T-cell (primary cell): ENCODE results near the gene TMEM190. TPM values are rescaled to one million over a fixed set of nuclear protein-coding genes. Genes with fewer than 3 reads are reported as not detected.
A peak's percentile ranks its signal among the peaks of the same experiment; 100 is the strongest.

Experiments
- ATAC-seq, 4 experiments: fragments of 200-7000 bp in 3 of 4; fragments of 150-1000 bp in 1 of 4; cut with Tn5 transposase; replicated peaks in 1 of 4; 1 replicate in 3 of 4; 2 replicates in 1 of 4; pipeline ENCODE4 v1.10.0; 2021; ENCODE audit warnings: moderate library complexity in 3 of 4, mild to moderate bottlenecking in 2 of 4, moderate number of reproducible peaks in 1 of 4
- CTCF ChIA-PET, 2 donors: fragments of 300-600 bp; sonication (Branson Sonifier 250); formaldehyde crosslinking; loops; one replicate each; lab custom pipeline; 2022; ENCODE audit warnings: antibody characterized with exemption in 2 of 2; lab: Charles Lee
- POLR2A ChIA-PET, 2 donors: fragments of 300-600 bp; sonication (Branson Sonifier 250); formaldehyde crosslinking; loops; one replicate each; lab custom pipeline; 2022; ENCODE audit warnings: antibody characterized with exemption in 2 of 2; lab: Charles Lee
- DNase-seq, 35 experiments: peaks; one replicate each; pipeline versions ENCODE4 v3.0.0 to v3.0.0-alpha.2; 2013 to 2023
- H3K27ac ChIP-seq: one replicate; pipeline ENCODE4 v1.5.1; 2013; ENCODE audit warnings: low read length
- H3K27me3 ChIP-seq, 2 experiments: replicated peaks in 1 of 2; 1 replicate in 1 of 2; 2 replicates in 1 of 2; pipeline versions ENCODE4 v1.6.1 to v1.7.0; 2013; ENCODE audit warnings: low read length in 1 of 2, mixed read lengths in 1 of 2; ENCODE audit not compliant: control insufficient read depth in 2 of 2, insufficient read depth in 2 of 2; ENCODE audit errors: extremely low read depth in 1 of 2
- H3K36me3 ChIP-seq, 2 donors: 1 replicate in 1 of 2; 2 replicates in 1 of 2; pipeline versions ENCODE4 v1.6.1 to v1.7.0; 2013; ENCODE audit warnings: low read length in 1 of 2; ENCODE audit not compliant: control insufficient read depth in 2 of 2, insufficient read depth in 1 of 2; ENCODE audit errors: extremely low read depth in 1 of 2
- H3K4me1 ChIP-seq, 2 experiments: 1 replicate in 1 of 2; 2 replicates in 1 of 2; pipeline versions ENCODE4 v1.6.1 to v1.7.0; 2013; ENCODE audit warnings: low read length in 2 of 2, mixed read lengths in 1 of 2; ENCODE audit not compliant: insufficient read depth in 2 of 2, control insufficient read depth in 1 of 2; ENCODE audit errors: extremely low read depth in 1 of 2
- H3K4me3 ChIP-seq, 2 donors: 1 replicate in 1 of 2; 2 replicates in 1 of 2; pipeline versions ENCODE4 v1.5.1 to v1.7.0; 2013; ENCODE audit warnings: mild to moderate bottlenecking in 2 of 2, low read length in 1 of 2, moderate library complexity in 1 of 2; ENCODE audit not compliant: control insufficient read depth in 1 of 2; ENCODE audit errors: extremely low read depth in 1 of 2
- H3K9me3 ChIP-seq: 2 replicates; pipeline ENCODE4 v1.7.0; 2013
- H3K27ac Mint-ChIP-seq, 2 donors: one replicate each; pipeline ENCODE4 v1.8.0; 2020 to 2021; ENCODE audit warnings: mild to moderate bottlenecking in 2 of 2, mixed read lengths in 2 of 2
- H3K27me3 Mint-ChIP-seq, 2 donors: one replicate each; pipeline ENCODE4 v1.8.0; 2021 to 2022; ENCODE audit warnings: mixed read lengths in 2 of 2
- H3K36me3 Mint-ChIP-seq: one replicate; pipeline ENCODE4 v1.8.0; 2021; ENCODE audit warnings: mixed read lengths
- H3K4me1 Mint-ChIP-seq, 3 donors: one replicate each; pipeline ENCODE4 v1.8.0; 2020 to 2022; ENCODE audit warnings: mixed read lengths in 3 of 3, mild to moderate bottlenecking in 1 of 3
- H3K4me3 Mint-ChIP-seq, 3 donors: one replicate each; pipeline ENCODE4 v1.8.0; 2020 to 2022; ENCODE audit warnings: mild to moderate bottlenecking in 3 of 3, mixed read lengths in 3 of 3, moderate library complexity in 3 of 3
- H3K9me3 Mint-ChIP-seq, 3 donors: one replicate each; pipeline ENCODE4 v1.8.0; 2020 to 2022; ENCODE audit warnings: mixed read lengths in 3 of 3
- WGBS: methylation state at CpG from one replicate; pipeline ENCODE4 v1.1.5; 2013; ENCODE audit warnings: missing lambda C conversion rate; ENCODE audit not compliant: insufficient coverage; 5-methylcytosine and 5-hydroxymethylcytosine counted together
- total RNA-seq, 35 experiments: library from RNA in 6 of 35; stranded (reverse) in 6 of 35; fragments of 120-200 nt in 1 of 35; gene quantifications; one replicate each; pipeline versions ENCODE4 v1.2.1 to v1.2.4 and lab custom pipeline; 2013 to 2026

TMEM190 gene
- total RNA-seq, 5 donors from 2014 or later (not counting 1 experiment from before 2014, with no cell fraction given): not detected

GRCh38 chr19:55373993-55374757 lies 2.5 kb upstream of the TMEM190 start:
- DNase-seq (no peak), ATAC-seq (no peak)
- peak overlapping the region in 1 of 2 donors; percentile 2 for H3K27ac Mint-ChIP-seq
- H3K27me3 Mint-ChIP-seq: peaks cover 27 to 43% of the 10 kb centered on the region in 2 donors
- H3K27me3 ChIP-seq: peaks cover 4 to 76% of the 10 kb centered on the region in 2 experiments
- no peaks in the 10 kb centered on the region for H3K9me3 ChIP-seq
- peaks cover 0 to 12% of the 10 kb centered on the region in 2 experiments for H3K4me1 ChIP-seq
- peaks cover 0 to 4% of the 10 kb centered on the region in 2 donors for H3K36me3 ChIP-seq
- H3K36me3 Mint-ChIP-seq: no peaks in the 10 kb centered on the region
- H3K4me3 ChIP-seq: no peak overlapping the region
- H3K4me3 Mint-ChIP-seq: no peak overlapping the region
- POLR2A ChIA-PET: interaction anchor here in 1 of 2 donors (0.7 kb wide), 1 partner anchor 52 kb away, joined by 4 read pairs; no protein-coding TSS in a partner anchor
- no peaks in the 10 kb centered on the region for H3K9me3 Mint-ChIP-seq
- CTCF ChIA-PET: no interaction called here
- H3K27ac ChIP-seq: no peak overlapping the region
- peaks cover 9 to 14% (median 14%) of the 10 kb centered on the region in 3 donors for H3K4me1 Mint-ChIP-seq
- 44% methylated on average over 17 of the region's 31 CpGs for WGBS

- Mint-ChIP-seq H3K4me1 (peaks cover 12 to 15% (median 13%) of the 10 kb centered on the region in 3 donors), H3K36me3 (peaks cover 3% of the 10 kb centered on the region), H3K27ac (no peak overlapping the region), H3K4me3 (no peak overlapping the region), H3K9me3 (no peaks in the 10 kb centered on the region), H3K27me3 (peaks cover 6 to 18% of the 10 kb centered on the region in 2 donors)
- H3K4me1 ChIP-seq: peaks cover 0 to 2% of the 10 kb centered on the region in 2 experiments
- 75% methylated on average over 43 of the region's 43 CpGs for WGBS
- H3K27me3 ChIP-seq: peaks cover 0 to 45% of the 10 kb centered on the region in 2 experiments
- no peak overlapping the region for H3K27ac ChIP-seq
- CTCF ChIA-PET: no interaction called here
- ATAC-seq (no peak), DNase-seq (no peak)
- peaks cover 0 to 4% of the 10 kb centered on the region in 2 donors for H3K36me3 ChIP-seq
- POLR2A ChIA-PET: no interaction called here
- H3K4me3 ChIP-seq: no peak overlapping the region
- no peaks in the 10 kb centered on the region for H3K9me3 ChIP-seq
Observed at GRCh38 chr19:55377356-55378131, 918 bp downstream of the TMEM190 start.

DNA sequence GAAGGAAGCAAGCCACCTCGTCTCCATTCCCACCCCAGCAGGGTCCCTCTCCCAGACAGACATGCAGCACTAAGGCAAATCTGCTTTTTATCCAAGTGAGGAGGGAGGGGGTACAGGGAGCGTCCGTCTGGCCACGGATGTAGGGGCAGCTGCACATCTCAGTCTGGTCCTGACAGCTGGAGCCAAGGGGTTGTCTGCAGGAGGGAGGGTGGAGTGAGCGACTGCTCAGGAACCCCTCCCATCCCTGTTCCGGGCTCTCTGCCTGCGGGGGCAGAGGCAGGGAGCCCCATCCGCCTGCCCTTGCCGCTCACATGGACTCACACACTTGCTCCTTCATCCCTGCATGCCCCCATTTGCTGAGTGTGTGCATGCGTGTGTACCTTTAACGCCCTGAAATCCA lies 2.5 kb downstream of the TMEM190 start:
- H3K4me3 ChIP-seq: no peak overlapping the region
- no peak overlapping the region for H3K27ac ChIP-seq
- CTCF ChIA-PET: no interaction called here
- H3K27me3 Mint-ChIP-seq: peaks cover 0 to 12% of the 10 kb centered on the region in 2 donors
- peaks cover 0 to 12% of the 10 kb centered on the region in 2 experiments for H3K4me1 ChIP-seq
- H3K9me3 ChIP-seq: no peaks in the 10 kb centered on the region
- DNase-seq (no peak), ATAC-seq (no peak)
- no peak overlapping the region for H3K4me3 Mint-ChIP-seq
- WGBS: 96% methylated on average over 10 of the region's 11 CpGs
- peaks cover 0 to 28% of the 10 kb centered on the region in 2 experiments for H3K27me3 ChIP-seq
- POLR2A ChIA-PET: no interaction called here
- peaks cover 3% of the 10 kb centered on the region for H3K36me3 Mint-ChIP-seq
- H3K36me3 ChIP-seq: peaks cover 0 to 4% of the 10 kb centered on the region in 2 donors
- H3K9me3 Mint-ChIP-seq: no peaks in the 10 kb centered on the region
- H3K4me1 Mint-ChIP-seq: peaks cover 19 to 21% (median 20%) of the 10 kb centered on the region in 3 donors
- H3K27ac Mint-ChIP-seq: peak overlapping the region in 1 of 2 donors; percentile 52

- no peaks in the 10 kb centered on the region for H3K9me3 Mint-ChIP-seq
- H3K36me3 Mint-ChIP-seq: peaks cover 15% of the 10 kb centered on the region
- DNase-seq: no peak
- ChIA-PET POLR2A (no interaction called here), CTCF (no interaction called here)
- H3K9me3 ChIP-seq: no peaks in the 10 kb centered on the region
- H3K4me3 ChIP-seq: no peak overlapping the region
- H3K27me3 ChIP-seq: no peaks in the 10 kb centered on the region
- H3K27me3 Mint-ChIP-seq: no peaks in the 10 kb centered on the region
- H3K36me3 ChIP-seq: peaks cover 0 to 7% of the 10 kb centered on the region in 2 donors
- H3K4me1 ChIP-seq: peaks cover 12 to 34% of the 10 kb centered on the region in 2 experiments
- 99% methylated on average over 5 of the region's 5 CpGs for WGBS
- H3K4me3 Mint-ChIP-seq: peak overlapping the region; percentile 76 to 100 (median 83)
- peak overlapping the region in 1 of 2 donors; percentile 55 for H3K27ac Mint-ChIP-seq
- H3K27ac ChIP-seq: no peak overlapping the region
- ATAC-seq: no peak
- H3K4me1 Mint-ChIP-seq: peaks cover 35 to 45% (median 42%) of the 10 kb centered on the region in 3 donors
Observed at GRCh38 chr19:55382013-55382412, 5.4 kb downstream of the TMEM190 start.

DNA sequence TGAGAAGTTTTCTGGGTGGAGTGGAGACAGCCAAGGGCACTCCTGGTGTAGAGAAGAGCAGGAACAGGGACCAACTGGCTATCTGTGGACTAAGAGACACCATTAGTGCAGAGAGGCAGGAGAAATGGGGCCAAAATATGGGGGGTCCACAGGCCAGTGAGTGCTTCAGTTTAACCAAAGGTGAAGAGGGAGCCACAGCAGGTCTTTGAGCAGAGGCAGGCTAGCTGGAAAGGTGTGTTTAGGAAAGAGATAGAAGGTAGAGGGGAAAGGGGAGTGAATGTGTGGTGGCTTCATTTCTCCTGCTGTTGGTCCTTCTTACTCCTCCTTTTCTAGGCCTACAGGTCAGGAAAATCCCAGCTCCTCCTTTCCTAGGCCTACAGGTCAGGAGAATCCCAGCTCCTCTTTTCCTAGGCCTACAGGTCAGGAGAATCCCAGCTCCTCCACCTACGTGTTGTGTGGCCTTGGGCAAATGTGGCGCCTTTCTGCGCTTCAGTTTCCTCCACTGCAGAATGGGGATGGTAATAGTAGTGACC lies 6.0 kb downstream of the TMEM190 start:
- ChIA-PET CTCF (no interaction called here), POLR2A (no interaction called here)
- Mint-ChIP-seq H3K36me3 (peaks cover 18% of the 10 kb centered on the region), H3K4me3 (peak overlapping the region; percentile 76 to 100 (median 83)), H3K27me3 (no peaks in the 10 kb centered on the region), H3K4me1 (peaks cover 41 to 51% (median 48%) of the 10 kb centered on the region in 3 donors), H3K27ac (peak overlapping the region; percentile 76 to 83), H3K9me3 (no peaks in the 10 kb centered on the region)
- DNase-seq (no peak), ATAC-seq (no peak)
- no peaks in the 10 kb centered on the region for H3K27me3 ChIP-seq
- no peak overlapping the region for H3K4me3 ChIP-seq
- no peak overlapping the region for H3K27ac ChIP-seq
- H3K36me3 ChIP-seq: peaks cover 0 to 12% of the 10 kb centered on the region in 2 donors
- no peaks in the 10 kb centered on the region for H3K9me3 ChIP-seq
- 94% methylated on average over 3 of the region's 3 CpGs for WGBS
- peaks cover 16 to 40% of the 10 kb centered on the region in 2 experiments for H3K4me1 ChIP-seq
